Spleen (tissue), 7 donors: ENCODE results near the gene FHIT.

Source experiments
- POLR2AphosphoS5 ChIP-seq, 3 donors: sonication (generic); formaldehyde crosslinking; IDR thresholded peaks; one replicate each; pipeline ENCODE4 v1.5.1; 2017; ENCODE audit warnings: antibody characterized with exemption in 3 of 3
- TF ChIP-seq, protein P1 (sequence below), 11 experiments: fragments of 200-600 bp in 7 of 11; fragments of 450-650 bp in 4 of 11; sonication (generic) in 4 of 11; IDR thresholded peaks in 8 of 11; conservative IDR thresholded peaks in 3 of 11; 1 replicate in 7 of 11; 2 replicates in 4 of 11; pipeline versions ENCODE4 v1.4.0 to v1.8.0; 2016 to 2021; ENCODE audit warnings: antibody characterized with exemption in 11 of 11, inconsistent platforms in 4 of 11, mild to moderate bottlenecking in 1 of 11
- donor health status: DM: no; HTN: no; CAD: no; lungs with moderate emphysema.
- donor health status: DM: no; HTN: no; CAD: no.
- donor health status: DM: no; HTN: no; CAD: no.

DNA sequence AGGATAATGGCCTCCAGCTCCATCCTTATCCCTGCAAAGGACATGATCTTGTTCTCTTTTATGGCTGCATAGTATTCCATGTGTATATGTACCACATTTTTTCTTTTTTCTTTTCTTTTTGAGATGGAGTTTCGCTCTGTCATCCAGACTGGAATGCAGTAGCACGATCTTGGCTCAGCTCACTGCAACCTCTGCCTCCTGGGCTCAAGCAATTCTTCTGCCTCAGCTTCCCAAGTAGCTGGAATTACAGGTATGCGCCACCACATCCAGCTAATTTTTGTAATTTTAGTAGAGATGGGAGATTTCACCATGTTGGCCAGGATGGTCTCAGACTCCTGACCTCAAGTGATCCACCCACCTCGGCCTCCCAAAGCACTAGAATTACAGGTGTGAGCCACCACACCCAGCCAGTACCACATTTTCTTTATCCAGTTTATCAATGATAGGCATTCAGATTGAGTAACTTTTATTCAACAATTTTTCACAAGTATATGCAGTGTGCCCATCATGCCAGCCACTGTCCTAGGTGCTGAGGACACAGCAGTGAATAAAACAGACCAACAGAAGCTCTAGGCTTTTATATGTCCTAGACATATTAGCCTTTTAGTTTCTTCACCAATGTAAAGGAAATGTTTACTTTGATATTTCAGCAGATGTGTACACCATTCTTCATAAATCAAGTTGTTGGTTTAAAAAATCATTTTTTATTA lies 815.2 kb downstream of the FHIT start:
- no peak for TF ChIP-seq POLR2AphosphoS5 (IDR thresholded peaks at IDR 0.05)
- TF ChIP-seq, protein P1, sequence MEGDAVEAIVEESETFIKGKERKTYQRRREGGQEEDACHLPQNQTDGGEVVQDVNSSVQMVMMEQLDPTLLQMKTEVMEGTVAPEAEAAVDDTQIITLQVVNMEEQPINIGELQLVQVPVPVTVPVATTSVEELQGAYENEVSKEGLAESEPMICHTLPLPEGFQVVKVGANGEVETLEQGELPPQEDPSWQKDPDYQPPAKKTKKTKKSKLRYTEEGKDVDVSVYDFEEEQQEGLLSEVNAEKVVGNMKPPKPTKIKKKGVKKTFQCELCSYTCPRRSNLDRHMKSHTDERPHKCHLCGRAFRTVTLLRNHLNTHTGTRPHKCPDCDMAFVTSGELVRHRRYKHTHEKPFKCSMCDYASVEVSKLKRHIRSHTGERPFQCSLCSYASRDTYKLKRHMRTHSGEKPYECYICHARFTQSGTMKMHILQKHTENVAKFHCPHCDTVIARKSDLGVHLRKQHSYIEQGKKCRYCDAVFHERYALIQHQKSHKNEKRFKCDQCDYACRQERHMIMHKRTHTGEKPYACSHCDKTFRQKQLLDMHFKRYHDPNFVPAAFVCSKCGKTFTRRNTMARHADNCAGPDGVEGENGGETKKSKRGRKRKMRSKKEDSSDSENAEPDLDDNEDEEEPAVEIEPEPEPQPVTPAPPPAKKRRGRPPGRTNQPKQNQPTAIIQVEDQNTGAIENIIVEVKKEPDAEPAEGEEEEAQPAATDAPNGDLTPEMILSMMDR (IDR thresholded peaks at IDR 0.05 in 8 of 11, conservative IDR thresholded peaks at IDR 0.05 in 3 of 11) = no peak
